Neural crest cell (in vitro differentiated cells): ENCODE data around the gene TMEM171. TPM values are rescaled to one million over a fixed set of nuclear protein-coding genes. Genes with fewer than 3 reads are reported as not detected.

ENCODE experiments used
- DNase-seq: peaks from one replicate; pipeline ENCODE4 v3.0.0; 2021; ENCODE audit warnings: low read depth, mixed read lengths, low spot score
- H3K27ac Mint-ChIP-seq: one replicate; pipeline ENCODE4 v1.8.0; 2021; ENCODE audit warnings: mild to moderate bottlenecking, mixed read lengths; ENCODE audit not compliant: unreplicated experiment
- H3K27me3 Mint-ChIP-seq: 2 replicates; pipeline ENCODE4 v1.8.0; 2021; ENCODE audit warnings: low read depth, mild to moderate bottlenecking, mixed read lengths
- H3K36me3 Mint-ChIP-seq: 2 replicates; pipeline ENCODE4 v1.8.0; 2021; ENCODE audit warnings: low read depth, mild to moderate bottlenecking, mixed read lengths
- H3K4me1 Mint-ChIP-seq: 2 replicates; pipeline ENCODE4 v1.8.0; 2021; ENCODE audit warnings: mixed read lengths
- H3K4me3 Mint-ChIP-seq: one replicate; pipeline ENCODE4 v1.8.0; 2021; ENCODE audit warnings: mild to moderate bottlenecking, mixed read lengths
- H3K9me3 Mint-ChIP-seq: 2 replicates; pipeline ENCODE4 v1.8.0; 2021; ENCODE audit warnings: mixed read lengths
- CTCF ChIP-seq: fragments of 200-600 bp; sonication (generic); conservative IDR thresholded peaks from 2 replicates; pipeline ENCODE4 v1.5.0; 2021; ENCODE audit warnings: antibody characterized with exemption, mild to moderate bottlenecking
- total RNA-seq: library from RNA; stranded (reverse); gene quantifications from 2 replicates; pipeline ENCODE4 v1.2.1, GENCODE V29; 2021

TMEM171 gene
- total RNA-seq, 1 donor from 2014 or later, result not detected

GRCh38 chr5:73151766-73152410 lies 31.5 kb downstream of the TMEM171 start:
- H3K36me3 Mint-ChIP-seq, result no peaks in the 10 kb centered on the region
- no peaks in the 10 kb centered on the region for H3K9me3 Mint-ChIP-seq
- H3K27ac Mint-ChIP-seq, result no peak overlapping the region
- no peak for TF ChIP-seq CTCF
- no peaks in the 10 kb centered on the region for H3K27me3 Mint-ChIP-seq
- DNase-seq, result no peak
- no peak overlapping the region for H3K4me3 Mint-ChIP-seq
- no peaks in the 10 kb centered on the region for H3K4me1 Mint-ChIP-seq

GRCh38 chr5:73152411-73153388 lies 32.3 kb downstream of the TMEM171 start:
- H3K27me3 Mint-ChIP-seq, result no peaks in the 10 kb centered on the region
- H3K4me1 Mint-ChIP-seq, result no peaks in the 10 kb centered on the region
- H3K27ac Mint-ChIP-seq, result no peak overlapping the region
- no peak overlapping the region for H3K4me3 Mint-ChIP-seq
- no peak for DNase-seq
- no peaks in the 10 kb centered on the region for H3K36me3 Mint-ChIP-seq
- no peaks in the 10 kb centered on the region for H3K9me3 Mint-ChIP-seq
- TF ChIP-seq CTCF, result no peak

GRCh38 chr5:73153513-73153912 lies 33.1 kb downstream of the TMEM171 start:
- TF ChIP-seq CTCF, result no peak
- H3K4me1 Mint-ChIP-seq, result no peaks in the 10 kb centered on the region
- H3K27ac Mint-ChIP-seq, result no peak overlapping the region
- no peak overlapping the region for H3K4me3 Mint-ChIP-seq
- H3K27me3 Mint-ChIP-seq, result no peaks in the 10 kb centered on the region
- H3K36me3 Mint-ChIP-seq, result no peaks in the 10 kb centered on the region
- DNase-seq, result no peak
- no peaks in the 10 kb centered on the region for H3K9me3 Mint-ChIP-seq

- H3K4me1 Mint-ChIP-seq, result no peaks in the 10 kb centered on the region
- no peak for TF ChIP-seq CTCF
- H3K36me3 Mint-ChIP-seq, result no peaks in the 10 kb centered on the region
- H3K27me3 Mint-ChIP-seq, result no peaks in the 10 kb centered on the region
- H3K4me3 Mint-ChIP-seq, result no peak overlapping the region
- DNase-seq, result no peak
- no peak overlapping the region for H3K27ac Mint-ChIP-seq
- H3K9me3 Mint-ChIP-seq, result no peaks in the 10 kb centered on the region
Measured at GRCh38 chr5:73154208-73155006, 34.0 kb downstream of the TMEM171 start.
